Adrenal gland (tissue), 5 donors: ENCODE data around the gene CKB.

Source experiments
- CTCF ChIP-seq, 6 experiments: fragments of 450-650 bp in 4 of 6; fragments of 200-600 bp in 2 of 6; sonication (generic) in 1 of 6; IDR thresholded peaks; 1 replicate in 5 of 6; 2 replicates in 1 of 6; pipeline versions ENCODE4 v1.5.1 to v1.8.0; 2016 to 2021; ENCODE audit warnings: antibody characterized with exemption in 6 of 6, mild to moderate bottlenecking in 2 of 6, moderate library complexity in 1 of 6
- POLR2A ChIP-seq, 2 donors: fragments of 450-650 bp; IDR thresholded peaks; one replicate each; pipeline ENCODE4 v1.6.1; 2017; ENCODE audit warnings: antibody characterized with exemption in 2 of 2, mild to moderate bottlenecking in 2 of 2, moderate library complexity in 1 of 2
- donor health status: DM: no; HTN: no; CAD: no.

GRCh38 chr14:103547941-103548462, 25.4 kb upstream of the CKB start:
- TF ChIP-seq POLR2A (IDR thresholded peaks at IDR 0.05) (no peak), CTCF (IDR thresholded peaks at IDR 0.05) (no peak)
